Peyer's patch (tissue), 4 donors: ENCODE data around the gene EPHA2. TPM values are rescaled to one million over a fixed set of nuclear protein-coding genes. Genes with fewer than 3 reads are reported as not detected.
A peak's percentile ranks its signal among the peaks of the same experiment; 100 is the strongest.
"Not testable (repeated sequence)": the region's sequence is repeated elsewhere in the genome, so short reads cannot be mapped to it uniquely, and the experiment has no call there.

ENCODE experiments used
- DNase-seq, 3 donors: peaks; one replicate each; pipeline ENCODE4 v3.0.0-alpha.2; 2017 to 2019
- H3K27ac ChIP-seq, 4 donors: fragments of 200-600 bp; sonication (generic); one replicate each; pipeline ENCODE4 v1.5.1; 2016 to 2019
- H3K27me3 ChIP-seq, 2 donors: fragments of 200-600 bp; sonication (generic); one replicate each; pipeline ENCODE4 v1.5.1; 2019
- H3K36me3 ChIP-seq, 3 donors: fragments of 200-600 bp; sonication (generic); one replicate each; pipeline ENCODE4 v1.5.1; 2016 to 2019
- H3K4me1 ChIP-seq, 4 donors: fragments of 200-600 bp; sonication (generic); one replicate each; pipeline ENCODE4 v1.5.1; 2016 to 2019
- H3K4me3 ChIP-seq, 4 donors: fragments of 200-600 bp; sonication (generic); 1 replicate in 3 of 4; 2 replicates in 1 of 4; pipeline ENCODE4 v1.5.1; 2016 to 2019; ENCODE audit warnings: mild to moderate bottlenecking in 1 of 4
- H3K9me3 ChIP-seq, 4 donors: fragments of 200-600 bp; sonication (generic); one replicate each; pipeline ENCODE4 v1.5.1; 2016 to 2019; ENCODE audit warnings: mild to moderate bottlenecking in 1 of 4
- POLR2A ChIP-seq, 2 donors: fragments of 450-650 bp; IDR thresholded peaks; one replicate each; pipeline ENCODE4 v1.5.1; 2017; ENCODE audit warnings: antibody characterized with exemption in 2 of 2, mild to moderate bottlenecking in 2 of 2, moderate library complexity in 2 of 2
- total RNA-seq, 4 donors: library from RNA; depleted of rRNA; stranded (reverse); fragments of >200 nt; gene quantifications; one replicate each; pipeline ENCODE4 v1.1.0, GENCODE V29; 2016
- TF ChIP-seq, protein P1 (sequence below), 6 experiments: fragments of 450-650 bp in 4 of 6; fragments of 200-600 bp in 2 of 6; sonication (generic) in 1 of 6; IDR thresholded peaks; one replicate each; pipeline ENCODE4 v1.5.1; 2017 to 2019; ENCODE audit warnings: antibody characterized with exemption in 6 of 6, mild to moderate bottlenecking in 3 of 6, moderate library complexity in 1 of 6

EPHA2 gene
- total RNA-seq, 4 donors from 2014 or later = 23.5 to 42.6 (median 35.5) TPM

DNA sequence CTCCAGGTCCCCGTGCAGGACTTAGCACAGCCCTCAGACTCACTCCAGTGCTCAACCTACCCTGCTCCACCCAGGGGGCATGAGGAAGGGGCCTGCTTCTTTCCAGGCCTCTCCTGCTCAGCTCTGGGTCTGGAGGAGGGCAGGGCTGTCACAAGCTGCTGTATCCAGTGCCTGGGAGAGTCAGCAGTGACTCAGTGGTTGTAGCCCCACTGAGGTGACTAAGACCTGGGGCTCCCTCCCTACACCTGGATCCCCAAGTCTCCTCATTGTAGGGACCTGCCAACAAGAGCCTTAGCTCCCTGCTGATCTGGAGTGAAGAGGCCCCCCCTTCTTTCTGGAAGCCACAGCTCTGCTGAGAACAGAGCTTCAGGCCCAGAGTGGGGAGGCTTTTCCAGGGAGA lies 46.3 kb downstream of the EPHA2 start:
- no peak overlapping the region for H3K4me3 ChIP-seq
- H3K9me3 ChIP-seq = peaks cover 0 to 11% (median 2%) of the 10 kb centered on the region in 4 donors
- H3K36me3 ChIP-seq = no peaks in the 10 kb centered on the region
- TF ChIP-seq POLR2A (IDR thresholded peaks at IDR 0.05) = no peak
- TF ChIP-seq, protein P1, sequence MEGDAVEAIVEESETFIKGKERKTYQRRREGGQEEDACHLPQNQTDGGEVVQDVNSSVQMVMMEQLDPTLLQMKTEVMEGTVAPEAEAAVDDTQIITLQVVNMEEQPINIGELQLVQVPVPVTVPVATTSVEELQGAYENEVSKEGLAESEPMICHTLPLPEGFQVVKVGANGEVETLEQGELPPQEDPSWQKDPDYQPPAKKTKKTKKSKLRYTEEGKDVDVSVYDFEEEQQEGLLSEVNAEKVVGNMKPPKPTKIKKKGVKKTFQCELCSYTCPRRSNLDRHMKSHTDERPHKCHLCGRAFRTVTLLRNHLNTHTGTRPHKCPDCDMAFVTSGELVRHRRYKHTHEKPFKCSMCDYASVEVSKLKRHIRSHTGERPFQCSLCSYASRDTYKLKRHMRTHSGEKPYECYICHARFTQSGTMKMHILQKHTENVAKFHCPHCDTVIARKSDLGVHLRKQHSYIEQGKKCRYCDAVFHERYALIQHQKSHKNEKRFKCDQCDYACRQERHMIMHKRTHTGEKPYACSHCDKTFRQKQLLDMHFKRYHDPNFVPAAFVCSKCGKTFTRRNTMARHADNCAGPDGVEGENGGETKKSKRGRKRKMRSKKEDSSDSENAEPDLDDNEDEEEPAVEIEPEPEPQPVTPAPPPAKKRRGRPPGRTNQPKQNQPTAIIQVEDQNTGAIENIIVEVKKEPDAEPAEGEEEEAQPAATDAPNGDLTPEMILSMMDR (IDR thresholded peaks at IDR 0.05) = no peak
- H3K4me1 ChIP-seq = no peaks in the 10 kb centered on the region
- H3K27me3 ChIP-seq = no peaks in the 10 kb centered on the region
- no peak overlapping the region for H3K27ac ChIP-seq
- peak in 1 of 3 donors; percentile 24 for DNase-seq

- not testable (repeated sequence) for H3K36me3 ChIP-seq, H3K4me1 ChIP-seq, H3K27me3 ChIP-seq, H3K27ac ChIP-seq, H3K4me3 ChIP-seq, DNase-seq
- peaks cover 0 to 11% (median 2%) of the 10 kb centered on the region in 4 donors for H3K9me3 ChIP-seq
Observed at GRCh38 chr1:16107039-16107438, 48.8 kb downstream of the EPHA2 start.

GRCh38 chr1:16101623-16102022 lies 54.2 kb downstream of the EPHA2 start:
- Histone ChIP-seq H3K27me3 (no peaks in the 10 kb centered on the region), H3K9me3 (no peaks in the 10 kb centered on the region), H3K4me1 (no peaks in the 10 kb centered on the region), H3K36me3 (no peaks in the 10 kb centered on the region), H3K4me3 (no peak overlapping the region), H3K27ac (no peak overlapping the region)
- TF ChIP-seq POLR2A (IDR thresholded peaks at IDR 0.05) = no peak
- TF ChIP-seq, protein P1 (IDR thresholded peaks at IDR 0.05) = no peak
- no peak for DNase-seq

DNA sequence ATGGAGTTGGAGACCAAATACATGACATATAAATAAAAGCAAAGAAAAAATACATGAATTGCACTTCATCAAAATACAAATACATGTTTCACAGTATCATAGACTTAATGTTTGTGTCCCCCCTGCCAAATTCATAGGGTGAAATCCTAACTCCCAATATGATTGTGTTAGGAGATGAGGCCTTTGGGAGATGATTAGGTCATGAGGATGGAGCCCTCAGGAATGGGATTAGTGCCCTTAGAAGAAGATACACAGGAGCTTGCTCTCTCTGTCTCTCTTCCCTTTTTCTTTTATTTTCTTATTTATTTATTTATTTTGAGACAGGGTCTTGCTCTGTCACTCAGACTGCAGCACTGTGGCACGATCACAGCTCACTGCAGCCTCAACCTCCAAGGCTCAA lies 56.5 kb downstream of the EPHA2 start:
- DNase-seq = no peak
- H3K27me3 ChIP-seq = no peaks in the 10 kb centered on the region
- TF ChIP-seq POLR2A (IDR thresholded peaks at IDR 0.05) = no peak
- TF ChIP-seq, protein P1 (IDR thresholded peaks at IDR 0.05) = no peak
- no peaks in the 10 kb centered on the region for H3K36me3 ChIP-seq
- no peaks in the 10 kb centered on the region for H3K9me3 ChIP-seq
- no peaks in the 10 kb centered on the region for H3K4me1 ChIP-seq
- H3K27ac ChIP-seq = no peak overlapping the region
- no peak overlapping the region for H3K4me3 ChIP-seq

GRCh38 chr1:16095447-16095846 lies 60.4 kb downstream of the EPHA2 start:
- no peak overlapping the region for H3K4me3 ChIP-seq
- no peak for TF ChIP-seq POLR2A (IDR thresholded peaks at IDR 0.05)
- TF ChIP-seq, protein P1 (IDR thresholded peaks at IDR 0.05) = no peak
- no peaks in the 10 kb centered on the region for H3K36me3 ChIP-seq
- H3K9me3 ChIP-seq = no peaks in the 10 kb centered on the region
- H3K4me1 ChIP-seq = no peaks in the 10 kb centered on the region
- no peaks in the 10 kb centered on the region for H3K27me3 ChIP-seq
- no peak for DNase-seq
- H3K27ac ChIP-seq = no peak overlapping the region

- Histone ChIP-seq H3K36me3 (no peaks in the 10 kb centered on the region), H3K27me3 (no peaks in the 10 kb centered on the region), H3K4me3 (no peak overlapping the region), H3K27ac (no peak overlapping the region), H3K9me3 (no peaks in the 10 kb centered on the region), H3K4me1 (no peaks in the 10 kb centered on the region)
- peak in 1 of 3 donors; percentile 22 for DNase-seq
- TF ChIP-seq, protein P1 (IDR thresholded peaks at IDR 0.05) = no peak
- TF ChIP-seq POLR2A (IDR thresholded peaks at IDR 0.05) = no peak
Observed at GRCh38 chr1:16094453-16095158, 61.3 kb downstream of the EPHA2 start.
